K562 (cell line): ENCODE results near the gene SNX20. TPM values are rescaled to one million over a fixed set of nuclear protein-coding genes. Genes with fewer than 3 reads are reported as not detected.

Source experiments
- CCAR2 ChIP-seq: fragments of 200-400 bp; formaldehyde crosslinking; IDR thresholded peaks from 2 replicates; pipeline ENCODE4 v1.6.1; 2017; ENCODE audit warnings: mild to moderate bottlenecking, low read depth, low read length
- CEBPB ChIP-seq: fragments of 450-650 bp; IDR thresholded peaks from 2 replicates; pipeline ENCODE4 v1.6.1; 2016; ENCODE audit warnings: missing genetic modification characterization, missing compliant biosample characterization
- NUFIP1 ChIP-seq: fragments of 450-650 bp; IDR thresholded peaks from 2 replicates; pipeline ENCODE4 v1.6.1; 2018; ENCODE audit not compliant: partially characterized antibody
- SLC30A9 ChIP-seq: fragments of 250-450 bp; sonication (Bioruptor Pico); IDR thresholded peaks from 2 replicates; pipeline ENCODE4 v1.8.0; 2022; ENCODE audit warnings: mild to moderate bottlenecking, moderate library complexity
- ZNF274 ChIP-seq: IDR thresholded peaks from 2 replicates; pipeline ENCODE4 v1.6.1; 2011; ENCODE audit warnings: low read depth, mild to moderate bottlenecking, low read length, moderate library complexity, borderline replicate concordance
- ZNF764 ChIP-seq: fragments of 250-450 bp; sonication (Bioruptor Pico); IDR thresholded peaks from 2 replicates; pipeline ENCODE4 v1.4.0; 2020; ENCODE audit warnings: low read depth, mild to moderate bottlenecking, moderate library complexity
- polyA plus RNA-seq, 8 experiments: library from polyadenylated mRNA; depleted of rRNA in 4 of 8; stranded (reverse) in 5 of 8; unstranded in 3 of 8; fragments of >200 nt; fragmentation: Nextera tagmentation in 2 of 8; fragmentation: Illumina TruSeq in 1 of 8; extraction: Ambion mirVana in 2 of 8; extraction: Trizol in 1 of 8; gene quantifications; 2 replicates each; pipeline versions ENCODE4 v1.2.1 to v1.2.3, GENCODE V29; 2011 to 2014; ENCODE audit warnings: inconsistent platforms in 1 of 8, missing spikeins in 1 of 8
- total RNA-seq, 7 experiments: library from RNA; depleted of rRNA in 6 of 7; stranded (reverse); fragments of >200 nt in 6 of 7; fragmentation: Illumina TruSeq in 2 of 7; extraction: Trizol in 2 of 7; gene quantifications; 2 replicates each; pipeline versions ENCODE4 v1.2.1 to v1.2.3, GENCODE V29; 2011 to 2021; ENCODE audit warnings: low replicate concordance in 1 of 7
- TF ChIP-seq, protein P1 (sequence below): fragments of 200-600 bp; sonication (generic); IDR thresholded peaks from one replicate; pipeline ENCODE4 v1.6.1; 2012; ENCODE audit warnings: mild to moderate bottlenecking, low read depth, low read length, inconsistent platforms
- TF ChIP-seq, protein P2 (sequence below): sonication (generic); formaldehyde crosslinking; IDR thresholded peaks from 2 replicates; pipeline ENCODE4 v1.8.1; 2022; ENCODE audit warnings: missing genetic modification reagents
- TF ChIP-seq, protein P3 (sequence below): fragments of 250-450 bp; sonication (Bioruptor Pico); IDR thresholded peaks from 2 replicates; pipeline ENCODE4 v1.5.0; 2021

Gene SNX20
- total and polyA plus RNA-seq, 9 of the 15 experiments (the other 6 are each of a cell fraction or from before 2014, with no cell fraction given), result 0.04 to 0.07 TPM; not detected in 7

DNA sequence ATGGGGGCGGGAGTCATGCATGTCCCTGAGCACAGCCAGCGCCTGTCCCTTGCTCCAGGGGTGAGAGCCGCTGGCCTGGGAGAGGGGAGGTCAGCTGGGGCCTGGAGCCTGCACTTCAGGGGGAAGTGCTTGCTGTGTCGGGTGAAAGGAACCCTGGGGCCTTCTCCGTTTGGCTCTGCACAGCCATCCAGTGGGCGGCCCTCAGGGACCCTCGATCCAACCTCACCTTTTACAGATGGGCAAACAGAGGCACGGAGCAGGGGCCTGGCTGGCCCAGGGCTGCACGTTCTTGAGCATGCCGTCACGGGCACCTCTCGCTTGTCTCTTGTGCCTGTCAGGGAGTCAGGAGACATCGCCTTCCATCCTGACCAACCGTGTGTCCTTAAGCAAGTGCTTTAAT lies 1.8 kb downstream of the SNX20 start (continued):
- TF ChIP-seq, protein P1, sequence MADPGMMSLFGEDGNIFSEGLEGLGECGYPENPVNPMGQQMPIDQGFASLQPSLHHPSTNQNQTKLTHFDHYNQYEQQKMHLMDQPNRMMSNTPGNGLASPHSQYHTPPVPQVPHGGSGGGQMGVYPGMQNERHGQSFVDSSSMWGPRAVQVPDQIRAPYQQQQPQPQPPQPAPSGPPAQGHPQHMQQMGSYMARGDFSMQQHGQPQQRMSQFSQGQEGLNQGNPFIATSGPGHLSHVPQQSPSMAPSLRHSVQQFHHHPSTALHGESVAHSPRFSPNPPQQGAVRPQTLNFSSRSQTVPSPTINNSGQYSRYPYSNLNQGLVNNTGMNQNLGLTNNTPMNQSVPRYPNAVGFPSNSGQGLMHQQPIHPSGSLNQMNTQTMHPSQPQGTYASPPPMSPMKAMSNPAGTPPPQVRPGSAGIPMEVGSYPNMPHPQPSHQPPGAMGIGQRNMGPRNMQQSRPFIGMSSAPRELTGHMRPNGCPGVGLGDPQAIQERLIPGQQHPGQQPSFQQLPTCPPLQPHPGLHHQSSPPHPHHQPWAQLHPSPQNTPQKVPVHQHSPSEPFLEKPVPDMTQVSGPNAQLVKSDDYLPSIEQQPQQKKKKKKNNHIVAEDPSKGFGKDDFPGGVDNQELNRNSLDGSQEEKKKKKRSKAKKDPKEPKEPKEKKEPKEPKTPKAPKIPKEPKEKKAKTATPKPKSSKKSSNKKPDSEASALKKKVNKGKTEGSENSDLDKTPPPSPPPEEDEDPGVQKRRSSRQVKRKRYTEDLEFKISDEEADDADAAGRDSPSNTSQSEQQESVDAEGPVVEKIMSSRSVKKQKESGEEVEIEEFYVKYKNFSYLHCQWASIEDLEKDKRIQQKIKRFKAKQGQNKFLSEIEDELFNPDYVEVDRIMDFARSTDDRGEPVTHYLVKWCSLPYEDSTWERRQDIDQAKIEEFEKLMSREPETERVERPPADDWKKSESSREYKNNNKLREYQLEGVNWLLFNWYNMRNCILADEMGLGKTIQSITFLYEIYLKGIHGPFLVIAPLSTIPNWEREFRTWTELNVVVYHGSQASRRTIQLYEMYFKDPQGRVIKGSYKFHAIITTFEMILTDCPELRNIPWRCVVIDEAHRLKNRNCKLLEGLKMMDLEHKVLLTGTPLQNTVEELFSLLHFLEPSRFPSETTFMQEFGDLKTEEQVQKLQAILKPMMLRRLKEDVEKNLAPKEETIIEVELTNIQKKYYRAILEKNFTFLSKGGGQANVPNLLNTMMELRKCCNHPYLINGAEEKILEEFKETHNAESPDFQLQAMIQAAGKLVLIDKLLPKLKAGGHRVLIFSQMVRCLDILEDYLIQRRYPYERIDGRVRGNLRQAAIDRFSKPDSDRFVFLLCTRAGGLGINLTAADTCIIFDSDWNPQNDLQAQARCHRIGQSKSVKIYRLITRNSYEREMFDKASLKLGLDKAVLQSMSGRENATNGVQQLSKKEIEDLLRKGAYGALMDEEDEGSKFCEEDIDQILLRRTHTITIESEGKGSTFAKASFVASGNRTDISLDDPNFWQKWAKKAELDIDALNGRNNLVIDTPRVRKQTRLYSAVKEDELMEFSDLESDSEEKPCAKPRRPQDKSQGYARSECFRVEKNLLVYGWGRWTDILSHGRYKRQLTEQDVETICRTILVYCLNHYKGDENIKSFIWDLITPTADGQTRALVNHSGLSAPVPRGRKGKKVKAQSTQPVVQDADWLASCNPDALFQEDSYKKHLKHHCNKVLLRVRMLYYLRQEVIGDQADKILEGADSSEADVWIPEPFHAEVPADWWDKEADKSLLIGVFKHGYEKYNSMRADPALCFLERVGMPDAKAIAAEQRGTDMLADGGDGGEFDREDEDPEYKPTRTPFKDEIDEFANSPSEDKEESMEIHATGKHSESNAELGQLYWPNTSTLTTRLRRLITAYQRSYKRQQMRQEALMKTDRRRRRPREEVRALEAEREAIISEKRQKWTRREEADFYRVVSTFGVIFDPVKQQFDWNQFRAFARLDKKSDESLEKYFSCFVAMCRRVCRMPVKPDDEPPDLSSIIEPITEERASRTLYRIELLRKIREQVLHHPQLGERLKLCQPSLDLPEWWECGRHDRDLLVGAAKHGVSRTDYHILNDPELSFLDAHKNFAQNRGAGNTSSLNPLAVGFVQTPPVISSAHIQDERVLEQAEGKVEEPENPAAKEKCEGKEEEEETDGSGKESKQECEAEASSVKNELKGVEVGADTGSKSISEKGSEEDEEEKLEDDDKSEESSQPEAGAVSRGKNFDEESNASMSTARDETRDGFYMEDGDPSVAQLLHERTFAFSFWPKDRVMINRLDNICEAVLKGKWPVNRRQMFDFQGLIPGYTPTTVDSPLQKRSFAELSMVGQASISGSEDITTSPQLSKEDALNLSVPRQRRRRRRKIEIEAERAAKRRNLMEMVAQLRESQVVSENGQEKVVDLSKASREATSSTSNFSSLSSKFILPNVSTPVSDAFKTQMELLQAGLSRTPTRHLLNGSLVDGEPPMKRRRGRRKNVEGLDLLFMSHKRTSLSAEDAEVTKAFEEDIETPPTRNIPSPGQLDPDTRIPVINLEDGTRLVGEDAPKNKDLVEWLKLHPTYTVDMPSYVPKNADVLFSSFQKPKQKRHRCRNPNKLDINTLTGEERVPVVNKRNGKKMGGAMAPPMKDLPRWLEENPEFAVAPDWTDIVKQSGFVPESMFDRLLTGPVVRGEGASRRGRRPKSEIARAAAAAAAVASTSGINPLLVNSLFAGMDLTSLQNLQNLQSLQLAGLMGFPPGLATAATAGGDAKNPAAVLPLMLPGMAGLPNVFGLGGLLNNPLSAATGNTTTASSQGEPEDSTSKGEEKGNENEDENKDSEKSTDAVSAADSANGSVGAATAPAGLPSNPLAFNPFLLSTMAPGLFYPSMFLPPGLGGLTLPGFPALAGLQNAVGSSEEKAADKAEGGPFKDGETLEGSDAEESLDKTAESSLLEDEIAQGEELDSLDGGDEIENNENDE, result no peak
- TF ChIP-seq, protein P2, sequence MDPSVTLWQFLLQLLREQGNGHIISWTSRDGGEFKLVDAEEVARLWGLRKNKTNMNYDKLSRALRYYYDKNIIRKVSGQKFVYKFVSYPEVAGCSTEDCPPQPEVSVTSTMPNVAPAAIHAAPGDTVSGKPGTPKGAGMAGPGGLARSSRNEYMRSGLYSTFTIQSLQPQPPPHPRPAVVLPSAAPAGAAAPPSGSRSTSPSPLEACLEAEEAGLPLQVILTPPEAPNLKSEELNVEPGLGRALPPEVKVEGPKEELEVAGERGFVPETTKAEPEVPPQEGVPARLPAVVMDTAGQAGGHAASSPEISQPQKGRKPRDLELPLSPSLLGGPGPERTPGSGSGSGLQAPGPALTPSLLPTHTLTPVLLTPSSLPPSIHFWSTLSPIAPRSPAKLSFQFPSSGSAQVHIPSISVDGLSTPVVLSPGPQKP, result no peak
- TF ChIP-seq SLC30A9 (no peak), ZNF764 (no peak), ZNF274 (no peak), CCAR2 (no peak), CEBPB (tag) (no peak), NUFIP1 (no peak)
- TF ChIP-seq, protein P3, sequence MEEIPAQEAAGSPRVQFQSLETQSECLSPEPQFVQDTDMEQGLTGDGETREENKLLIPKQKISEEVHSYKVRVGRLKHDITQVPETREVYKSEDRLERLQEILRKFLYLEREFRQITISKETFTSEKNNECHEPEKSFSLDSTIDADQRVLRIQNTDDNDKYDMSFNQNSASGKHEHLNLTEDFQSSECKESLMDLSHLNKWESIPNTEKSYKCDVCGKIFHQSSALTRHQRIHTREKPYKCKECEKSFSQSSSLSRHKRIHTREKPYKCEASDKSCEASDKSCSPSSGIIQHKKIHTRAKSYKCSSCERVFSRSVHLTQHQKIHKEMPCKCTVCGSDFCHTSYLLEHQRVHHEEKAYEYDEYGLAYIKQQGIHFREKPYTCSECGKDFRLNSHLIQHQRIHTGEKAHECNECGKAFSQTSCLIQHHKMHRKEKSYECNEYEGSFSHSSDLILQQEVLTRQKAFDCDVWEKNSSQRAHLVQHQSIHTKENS, result no peak
